B cell (primary cell): Measurements from ENCODE around the gene PEX19. TPM values are rescaled to one million over a fixed set of nuclear protein-coding genes. Genes with fewer than 3 reads are reported as not detected.

Source experiments
- ATAC-seq: fragments of 200-7000 bp; cut with Tn5 transposase; one replicate; pipeline ENCODE4 v1.10.0; 2021; ENCODE audit warnings: low read depth, mild to moderate bottlenecking, moderate number of reproducible peaks, moderate library complexity
- CTCF ChIA-PET: fragments of 350-600 bp; sonication (Branson Sonifier 250); formaldehyde crosslinking; loops from one replicate; lab custom pipeline; 2021; ENCODE audit warnings: antibody characterized with exemption, inconsistent platforms; lab: Charles Lee
- POLR2A ChIA-PET: fragments of 350-600 bp; sonication (Branson Sonifier 250); formaldehyde crosslinking; loops from one replicate; lab custom pipeline; 2021; ENCODE audit warnings: antibody characterized with exemption; lab: Charles Lee
- DNase-seq: peaks from one replicate; pipeline ENCODE4 v3.0.0; 2013
- H2AFZ ChIP-seq: 2 replicates; pipeline ENCODE4 v1.6.1; 2012; ENCODE audit warnings: mild to moderate bottlenecking, low read depth, low read length; ENCODE audit not compliant: insufficient read depth, poor library complexity, severe bottlenecking
- H3K27ac ChIP-seq, 2 donors: 1 replicate in 1 of 2; 2 replicates in 1 of 2; pipeline ENCODE4 v1.5.1; 2012 to 2013; ENCODE audit warnings: low read length in 2 of 2, mild to moderate bottlenecking in 2 of 2, moderate library complexity in 1 of 2
- H3K27me3 ChIP-seq, 4 experiments: fragments of 200-600 bp in 1 of 4; sonication (generic) in 1 of 4; replicated peaks in 1 of 4; 1 replicate in 2 of 4; 2 replicates in 2 of 4; pipeline versions ENCODE4 v1.6.1 to v1.7.0; 2013 to 2016; ENCODE audit warnings: low read length in 3 of 4, mild to moderate bottlenecking in 2 of 4, mixed read lengths in 1 of 4, moderate library complexity in 1 of 4; ENCODE audit not compliant: insufficient read depth in 4 of 4, control insufficient read depth in 3 of 4; ENCODE audit errors: control extremely low read depth in 1 of 4
- H3K36me3 ChIP-seq, 2 experiments: replicated peaks in 1 of 2; 1 replicate in 1 of 2; 2 replicates in 1 of 2; pipeline versions ENCODE4 v1.6.1 to v1.7.1; 2013; ENCODE audit warnings: low read length in 1 of 2; ENCODE audit not compliant: insufficient read depth in 2 of 2, control insufficient read depth in 1 of 2; ENCODE audit errors: control extremely low read depth in 1 of 2, extremely low read depth in 1 of 2
- H3K4me1 ChIP-seq, 2 donors: fragments of 200-600 bp in 1 of 2; sonication (generic) in 1 of 2; 1 replicate in 1 of 2; 2 replicates in 1 of 2; pipeline versions ENCODE4 v1.5.1 to v1.6.1; 2013 to 2017; ENCODE audit warnings: low read length in 2 of 2; ENCODE audit not compliant: control insufficient read depth in 2 of 2, insufficient read depth in 2 of 2
- H3K4me2 ChIP-seq: replicated peaks from 2 replicates; pipeline ENCODE3; 2012; ENCODE audit warnings: mild to moderate bottlenecking, low read depth, low read length; ENCODE audit not compliant: poor library complexity, severe bottlenecking
- H3K4me3 ChIP-seq, 5 experiments: fragments of 200-600 bp in 1 of 5; sonication (generic) in 1 of 5; 1 replicate in 3 of 5; 2 replicates in 2 of 5; pipeline versions ENCODE4 v1.5.1 to v1.7.0; 2011 to 2016; ENCODE audit warnings: low read length in 4 of 5, mild to moderate bottlenecking in 4 of 5, low read depth in 2 of 5, control low read depth in 1 of 5, moderate library complexity in 1 of 5; ENCODE audit not compliant: insufficient read depth in 1 of 5; ENCODE audit errors: control extremely low read depth in 1 of 5, extremely low read depth in 1 of 5
- H3K79me2 ChIP-seq: fragments of 200-600 bp; sonication (generic); one replicate; pipeline ENCODE4 v1.6.0; 2016; ENCODE audit warnings: low read length; ENCODE audit not compliant: control insufficient read depth, insufficient read depth
- H3K9ac ChIP-seq: fragments of 200-600 bp; sonication (generic); 2 replicates; pipeline ENCODE4 v1.6.1; 2017; ENCODE audit warnings: mild to moderate bottlenecking, low read length, moderate library complexity
- H3K9me3 ChIP-seq, 3 donors: one replicate each; pipeline versions ENCODE4 v1.6.1 to v1.7.1; 2013; ENCODE audit warnings: low read length in 2 of 3; ENCODE audit not compliant: control insufficient read depth in 2 of 3, insufficient read depth in 1 of 3; ENCODE audit errors: control extremely low read depth in 1 of 3
- H4K20me1 ChIP-seq: 2 replicates; pipeline ENCODE4 v1.6.0; 2012; ENCODE audit warnings: mild to moderate bottlenecking, low read length; ENCODE audit not compliant: insufficient read depth, control insufficient read depth, poor library complexity, severe bottlenecking
- H3K27ac Mint-ChIP-seq: one replicate; pipeline ENCODE4 v1.8.0; 2021; ENCODE audit warnings: mixed read lengths
- H3K27me3 Mint-ChIP-seq: one replicate; pipeline ENCODE4 v1.8.0; 2021; ENCODE audit warnings: mixed read lengths
- H3K4me1 Mint-ChIP-seq: one replicate; pipeline ENCODE4 v1.8.0; 2021; ENCODE audit warnings: mixed read lengths
- H3K4me3 Mint-ChIP-seq: one replicate; pipeline ENCODE4 v1.8.0; 2021; ENCODE audit warnings: mixed read lengths
- H3K9me3 Mint-ChIP-seq: one replicate; pipeline ENCODE4 v1.8.0; 2022; ENCODE audit warnings: mixed read lengths; ENCODE audit not compliant: insufficient read depth
- EZH2 ChIP-seq: IDR thresholded peaks from 2 replicates; pipeline ENCODE4 v1.6.1; 2012; ENCODE audit warnings: borderline replicate concordance, low read depth, mild to moderate bottlenecking, moderate library complexity, low read length; ENCODE audit not compliant: insufficient read depth, poor library complexity, severe bottlenecking
- WGBS: methylation state at CpG from one replicate; pipeline ENCODE4 v1.1.5; 2013; ENCODE audit warnings: missing lambda C conversion rate; ENCODE audit not compliant: insufficient coverage; 5-methylcytosine and 5-hydroxymethylcytosine counted together
- intact Hi-C: fragments of 100-400 bp; cut with micrococcal nuclease; formaldehyde crosslinking; loops from one replicate; pipeline ENCODE4 v1.10.0; 2022
- polyA plus RNA-seq: library from polyadenylated mRNA; depleted of rRNA; stranded (reverse); fragments of >200 nt; gene quantifications from 2 replicates; pipeline ENCODE4 v1.2.3, GENCODE V29; 2012
- total RNA-seq, 2 donors: library from RNA; stranded (reverse); fragments of 120-200 nt in 1 of 2; gene quantifications; 1 replicate in 1 of 2; 2 replicates in 1 of 2; pipeline versions ENCODE4 v1.2.3 to v1.2.4, GENCODE V29; 2013 to 2022
- TF ChIP-seq, protein P1 (sequence below): fragments of 200-600 bp; IDR thresholded peaks from one replicate; pipeline ENCODE4 v1.8.0; 2022; ENCODE audit warnings: antibody characterized with exemption, mild to moderate bottlenecking

The PEX19 gene
- total and polyA plus RNA-seq, 2 donors (not counting 1 experiment from before 2014, with no cell fraction given): 20.3 to 56.0 TPM

DNA sequence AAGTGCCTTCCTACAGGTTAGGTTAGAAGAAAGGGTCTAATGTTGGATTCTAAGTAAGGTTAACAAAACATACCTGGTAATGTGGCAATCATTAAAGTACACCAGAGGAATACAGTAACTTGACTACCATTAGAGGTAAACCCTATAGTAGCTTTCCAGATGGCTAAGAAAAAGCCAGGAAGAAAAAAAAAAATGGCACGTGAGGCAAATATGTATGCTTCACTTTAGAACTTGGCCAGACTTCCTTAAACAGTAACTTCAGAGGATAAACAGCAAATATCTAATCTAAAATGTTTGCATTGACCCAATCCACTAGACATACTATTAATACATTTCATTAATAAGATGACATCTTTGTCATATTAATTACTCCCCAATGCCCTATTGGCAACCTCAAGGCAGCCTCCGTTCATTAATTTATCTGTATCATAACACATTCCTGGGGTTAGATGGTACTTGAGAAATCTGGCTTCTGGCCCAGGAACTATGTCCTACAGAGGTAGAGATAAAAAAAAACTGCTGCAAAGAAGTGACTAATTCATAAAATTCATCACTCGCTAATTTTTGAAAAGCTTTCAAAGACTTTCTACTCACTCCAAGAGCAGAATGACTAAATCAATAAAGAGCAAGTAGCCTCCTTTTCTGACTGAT, 28.4 kb downstream of the PEX19 start:
- no peak overlapping the region for H3K4me3 Mint-ChIP-seq
- no peak overlapping the region for H3K9ac ChIP-seq
- peaks cover 13 to 14% of the 10 kb centered on the region in 2 donors for H3K4me1 ChIP-seq
- H3K36me3 ChIP-seq: peaks cover 5 to 25% of the 10 kb centered on the region in 2 experiments
- H2AFZ ChIP-seq: no peak overlapping the region
- WGBS: no CpG with 5 or more reads among the region's 3 CpGs
- H3K27ac Mint-ChIP-seq: no peak overlapping the region
- H3K9me3 Mint-ChIP-seq: no peaks in the 10 kb centered on the region
- ChIA-PET CTCF (interaction anchor here (0.6 to 2.3 kb wide), 4 partner anchors 35 to 163 kb away, joined by 3 to 7 read pairs (median 4); no protein-coding TSS in a partner anchor), POLR2A (no interaction called here)
- H3K79me2 ChIP-seq: peaks cover 57% of the 10 kb centered on the region
- H3K27me3 Mint-ChIP-seq: no peaks in the 10 kb centered on the region
- H3K9me3 ChIP-seq: no peaks in the 10 kb centered on the region
- H3K4me3 ChIP-seq: no peak overlapping the region
- no peak for DNase-seq
- H3K27me3 ChIP-seq: no peaks in the 10 kb centered on the region
- no peak overlapping the region for H3K27ac ChIP-seq
- peaks cover 37% of the 10 kb centered on the region for H3K4me1 Mint-ChIP-seq
- no peak for TF ChIP-seq EZH2
- TF ChIP-seq, protein P1, sequence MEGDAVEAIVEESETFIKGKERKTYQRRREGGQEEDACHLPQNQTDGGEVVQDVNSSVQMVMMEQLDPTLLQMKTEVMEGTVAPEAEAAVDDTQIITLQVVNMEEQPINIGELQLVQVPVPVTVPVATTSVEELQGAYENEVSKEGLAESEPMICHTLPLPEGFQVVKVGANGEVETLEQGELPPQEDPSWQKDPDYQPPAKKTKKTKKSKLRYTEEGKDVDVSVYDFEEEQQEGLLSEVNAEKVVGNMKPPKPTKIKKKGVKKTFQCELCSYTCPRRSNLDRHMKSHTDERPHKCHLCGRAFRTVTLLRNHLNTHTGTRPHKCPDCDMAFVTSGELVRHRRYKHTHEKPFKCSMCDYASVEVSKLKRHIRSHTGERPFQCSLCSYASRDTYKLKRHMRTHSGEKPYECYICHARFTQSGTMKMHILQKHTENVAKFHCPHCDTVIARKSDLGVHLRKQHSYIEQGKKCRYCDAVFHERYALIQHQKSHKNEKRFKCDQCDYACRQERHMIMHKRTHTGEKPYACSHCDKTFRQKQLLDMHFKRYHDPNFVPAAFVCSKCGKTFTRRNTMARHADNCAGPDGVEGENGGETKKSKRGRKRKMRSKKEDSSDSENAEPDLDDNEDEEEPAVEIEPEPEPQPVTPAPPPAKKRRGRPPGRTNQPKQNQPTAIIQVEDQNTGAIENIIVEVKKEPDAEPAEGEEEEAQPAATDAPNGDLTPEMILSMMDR: no peak
- intact Hi-C loops: no loop called here
- no peak overlapping the region for H3K4me2 ChIP-seq
- H4K20me1 ChIP-seq: peaks cover 10% of the 10 kb centered on the region
- no peak for ATAC-seq

DNA sequence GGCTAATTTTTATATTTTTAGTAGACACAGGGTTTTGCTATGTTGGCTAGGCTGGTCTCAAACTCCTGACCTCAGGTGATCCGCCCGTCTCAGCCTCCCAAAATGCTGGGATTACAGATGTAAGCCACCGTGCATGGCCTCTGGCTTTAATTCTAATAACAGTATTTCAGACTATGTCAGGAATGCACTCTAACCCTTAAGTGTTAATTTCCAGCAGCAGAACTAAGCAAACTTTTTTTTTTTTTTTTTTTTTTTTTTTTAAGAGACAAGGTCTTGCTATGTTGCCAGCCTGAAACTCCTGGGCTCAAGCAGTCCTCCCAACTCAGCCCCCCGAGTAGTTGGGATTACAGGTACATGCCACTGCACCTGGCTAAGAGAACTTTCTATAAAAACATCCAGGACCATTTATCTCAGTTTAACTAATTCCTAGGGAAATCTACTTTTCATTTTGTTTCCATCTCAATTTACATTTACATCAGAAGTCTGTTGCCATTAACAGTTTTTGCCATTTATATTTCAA, 29.1 kb downstream of the PEX19 start:
- peaks cover 6 to 7% of the 10 kb centered on the region in 2 donors for H3K4me1 ChIP-seq
- Mint-ChIP-seq H3K9me3 (no peaks in the 10 kb centered on the region), H3K4me1 (peaks cover 31% of the 10 kb centered on the region), H3K27ac (no peak overlapping the region), H3K27me3 (no peaks in the 10 kb centered on the region), H3K4me3 (no peak overlapping the region)
- H3K27me3 ChIP-seq: no peaks in the 10 kb centered on the region
- no peak overlapping the region for H2AFZ ChIP-seq
- ATAC-seq: no peak
- TF ChIP-seq, protein P1: no peak
- no peak for TF ChIP-seq EZH2
- H3K4me3 ChIP-seq: no peak overlapping the region
- H3K4me2 ChIP-seq: no peak overlapping the region
- no peak overlapping the region for H3K27ac ChIP-seq
- ChIA-PET CTCF (interaction anchor here (2.5 kb wide), 1 partner anchor 63 kb away, joined by 23 read pairs; no protein-coding TSS in a partner anchor), POLR2A (no interaction called here)
- no peak for DNase-seq
- peaks cover 56% of the 10 kb centered on the region for H3K79me2 ChIP-seq
- H3K9ac ChIP-seq: no peak overlapping the region
- 100% methylated on average over 1 of the region's 4 CpGs for WGBS
- H3K36me3 ChIP-seq: peaks cover 5 to 25% of the 10 kb centered on the region in 2 experiments
- no peaks in the 10 kb centered on the region for H3K9me3 ChIP-seq
- peaks cover 17% of the 10 kb centered on the region for H4K20me1 ChIP-seq
- intact Hi-C loops: no loop called here
